ENCODE results near the gene RGS9BP.

DNA sequence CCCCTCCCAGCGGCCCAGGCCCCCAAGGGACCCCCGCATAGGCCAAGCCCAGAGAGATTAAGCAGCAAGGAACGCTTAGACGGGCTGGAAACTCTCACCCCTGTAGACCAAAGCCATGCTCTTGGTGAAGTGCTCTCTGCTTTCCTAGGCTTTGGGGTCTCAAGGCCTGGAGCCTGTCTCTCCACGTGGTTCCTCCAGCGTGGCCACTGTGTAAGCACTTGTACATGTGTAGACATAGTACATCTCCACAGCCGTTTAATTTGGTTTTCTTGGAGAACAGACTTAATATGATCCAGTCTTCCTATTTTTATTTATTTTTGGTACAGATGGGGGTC, 17.0 kb downstream of the RGS9BP start:
- no peak for TF ChIP-seq EP300 (IDR thresholded peaks at IDR 0.05)
- TF ChIP-seq, protein P1, sequence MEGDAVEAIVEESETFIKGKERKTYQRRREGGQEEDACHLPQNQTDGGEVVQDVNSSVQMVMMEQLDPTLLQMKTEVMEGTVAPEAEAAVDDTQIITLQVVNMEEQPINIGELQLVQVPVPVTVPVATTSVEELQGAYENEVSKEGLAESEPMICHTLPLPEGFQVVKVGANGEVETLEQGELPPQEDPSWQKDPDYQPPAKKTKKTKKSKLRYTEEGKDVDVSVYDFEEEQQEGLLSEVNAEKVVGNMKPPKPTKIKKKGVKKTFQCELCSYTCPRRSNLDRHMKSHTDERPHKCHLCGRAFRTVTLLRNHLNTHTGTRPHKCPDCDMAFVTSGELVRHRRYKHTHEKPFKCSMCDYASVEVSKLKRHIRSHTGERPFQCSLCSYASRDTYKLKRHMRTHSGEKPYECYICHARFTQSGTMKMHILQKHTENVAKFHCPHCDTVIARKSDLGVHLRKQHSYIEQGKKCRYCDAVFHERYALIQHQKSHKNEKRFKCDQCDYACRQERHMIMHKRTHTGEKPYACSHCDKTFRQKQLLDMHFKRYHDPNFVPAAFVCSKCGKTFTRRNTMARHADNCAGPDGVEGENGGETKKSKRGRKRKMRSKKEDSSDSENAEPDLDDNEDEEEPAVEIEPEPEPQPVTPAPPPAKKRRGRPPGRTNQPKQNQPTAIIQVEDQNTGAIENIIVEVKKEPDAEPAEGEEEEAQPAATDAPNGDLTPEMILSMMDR (IDR thresholded peaks at IDR 0.05) = no peak
- no peak for TF ChIP-seq POLR2A (IDR thresholded peaks at IDR 0.05)

Measured in gastroesophageal sphincter (tissue), 3 donors.